Tibial artery (tissue), 4 donors: ENCODE data around the gene MPHOSPH6.

Source experiments
- DNase-seq, 2 donors: peaks; one replicate each; pipeline ENCODE4 v3.0.0-alpha.2; 2019
- H3K27ac ChIP-seq, 2 donors: fragments of 200-600 bp; sonication (generic) in 1 of 2; 1 replicate in 1 of 2; 2 replicates in 1 of 2; pipeline ENCODE4 v1.5.1; 2018 to 2019; ENCODE audit warnings: mild to moderate bottlenecking in 1 of 2
- H3K27me3 ChIP-seq, 2 donors: fragments of 200-600 bp; sonication (generic) in 1 of 2; one replicate each; pipeline versions ENCODE4 v1.5.1 to v1.6.0; 2016 to 2019
- H3K36me3 ChIP-seq, 3 donors: fragments of 200-600 bp; sonication (generic) in 2 of 3; one replicate each; pipeline ENCODE4 v1.5.1; 2016 to 2019; ENCODE audit warnings: mild to moderate bottlenecking in 2 of 3
- H3K4me1 ChIP-seq, 4 donors: fragments of 200-600 bp; sonication (generic) in 2 of 4; 1 replicate in 3 of 4; 2 replicates in 1 of 4; pipeline ENCODE4 v1.5.1; 2016 to 2019
- H3K4me3 ChIP-seq, 2 donors: fragments of 200-600 bp; sonication (generic) in 1 of 2; 1 replicate in 1 of 2; 2 replicates in 1 of 2; pipeline ENCODE4 v1.5.1; 2018 to 2019; ENCODE audit warnings: mild to moderate bottlenecking in 2 of 2
- H3K9me3 ChIP-seq, 3 donors: fragments of 200-600 bp; sonication (generic) in 1 of 3; one replicate each; pipeline ENCODE4 v1.5.1; 2016 to 2019
- CTCF ChIP-seq, 2 experiments: fragments of 200-600 bp in 1 of 2; fragments of 450-650 bp in 1 of 2; IDR thresholded peaks; one replicate each; pipeline ENCODE4 v1.5.1; 2017 to 2019; ENCODE audit warnings: antibody characterized with exemption in 2 of 2, mild to moderate bottlenecking in 1 of 2, moderate library complexity in 1 of 2
- intact Hi-C: fragments of 100-400 bp; cut with DNase I; formaldehyde crosslinking; loops from one replicate; pipeline ENCODE4 v1.15.0; 2023; ENCODE audit warnings: low total_unique reads

The MPHOSPH6 gene

GRCh38 chr16:82156761-82157533, 13.1 kb downstream of the MPHOSPH6 start:
- Histone ChIP-seq H3K4me1 (peaks cover 0 to 4% (median 0%) of the 10 kb centered on the region in 4 donors), H3K4me3 (no peak overlapping the region), H3K27me3 (no peaks in the 10 kb centered on the region), H3K27ac (no peak overlapping the region), H3K36me3 (peaks cover 24 to 32% (median 24%) of the 10 kb centered on the region in 3 donors), H3K9me3 (no peaks in the 10 kb centered on the region)
- no peak for DNase-seq
- intact Hi-C loops, result no loop called here
- TF ChIP-seq CTCF (IDR thresholded peaks at IDR 0.05), result no peak

GRCh38 chr16:82152641-82153112, 17.3 kb downstream of the MPHOSPH6 start:
- Histone ChIP-seq H3K9me3 (no peaks in the 10 kb centered on the region), H3K4me1 (peaks cover 0 to 2% (median 0%) of the 10 kb centered on the region in 4 donors), H3K27ac (no peak overlapping the region), H3K4me3 (no peak overlapping the region), H3K27me3 (no peaks in the 10 kb centered on the region), H3K36me3 (peaks cover 16 to 24% (median 17%) of the 10 kb centered on the region in 3 donors)
- DNase-seq, result no peak
- TF ChIP-seq CTCF (IDR thresholded peaks at IDR 0.05), result no peak
- intact Hi-C loops, result no loop called here

- no peaks in the 10 kb centered on the region for H3K4me1 ChIP-seq
- no peak overlapping the region for H3K27ac ChIP-seq
- intact Hi-C loops, result no loop called here
- no peak for TF ChIP-seq CTCF (IDR thresholded peaks at IDR 0.05)
- no peak overlapping the region for H3K4me3 ChIP-seq
- no peaks in the 10 kb centered on the region for H3K27me3 ChIP-seq
- H3K9me3 ChIP-seq, result no peaks in the 10 kb centered on the region
- H3K36me3 ChIP-seq, result peaks cover 21 to 24% (median 22%) of the 10 kb centered on the region in 3 donors
- DNase-seq, result no peak
Observed at GRCh38 chr16:82152196-82152595, 17.8 kb downstream of the MPHOSPH6 start.

GRCh38 chr16:82150549-82150948, 19.5 kb downstream of the MPHOSPH6 start:
- TF ChIP-seq CTCF (IDR thresholded peaks at IDR 0.05), result no peak
- H3K4me1 ChIP-seq, result no peaks in the 10 kb centered on the region
- peaks cover 22 to 32% (median 24%) of the 10 kb centered on the region in 3 donors for H3K36me3 ChIP-seq
- H3K9me3 ChIP-seq, result no peaks in the 10 kb centered on the region
- no peak overlapping the region for H3K4me3 ChIP-seq
- no peak overlapping the region for H3K27ac ChIP-seq
- DNase-seq, result no peak
- intact Hi-C loops, result no loop called here
- H3K27me3 ChIP-seq, result no peaks in the 10 kb centered on the region

- H3K36me3 ChIP-seq, result peaks cover 17 to 32% (median 24%) of the 10 kb centered on the region in 3 donors
- no peaks in the 10 kb centered on the region for H3K4me1 ChIP-seq
- H3K4me3 ChIP-seq, result no peak overlapping the region
- no peaks in the 10 kb centered on the region for H3K27me3 ChIP-seq
- no peak for DNase-seq
- intact Hi-C loops, result no loop called here
- TF ChIP-seq CTCF (IDR thresholded peaks at IDR 0.05), result no peak
- H3K27ac ChIP-seq, result no peak overlapping the region
- no peaks in the 10 kb centered on the region for H3K9me3 ChIP-seq
Observed at GRCh38 chr16:82149536-82149935, 20.5 kb downstream of the MPHOSPH6 start.
